Testis (tissue), 2 donors: ENCODE results near the gene STAC.

Experiments
- POLR2A ChIP-seq: fragments of 450-650 bp; IDR thresholded peaks from one replicate; pipeline ENCODE4 v1.6.1; 2017; ENCODE audit warnings: antibody characterized with exemption, mild to moderate bottlenecking, moderate library complexity
- TF ChIP-seq, protein P1 (sequence below), 3 experiments: fragments of 450-650 bp in 2 of 3; fragments of 200-600 bp in 1 of 3; sonication (generic) in 1 of 3; IDR thresholded peaks; one replicate each; pipeline ENCODE4 v1.5.1; 2016 to 2019; ENCODE audit warnings: antibody characterized with exemption in 3 of 3, mild to moderate bottlenecking in 2 of 3, moderate library complexity in 1 of 3

DNA sequence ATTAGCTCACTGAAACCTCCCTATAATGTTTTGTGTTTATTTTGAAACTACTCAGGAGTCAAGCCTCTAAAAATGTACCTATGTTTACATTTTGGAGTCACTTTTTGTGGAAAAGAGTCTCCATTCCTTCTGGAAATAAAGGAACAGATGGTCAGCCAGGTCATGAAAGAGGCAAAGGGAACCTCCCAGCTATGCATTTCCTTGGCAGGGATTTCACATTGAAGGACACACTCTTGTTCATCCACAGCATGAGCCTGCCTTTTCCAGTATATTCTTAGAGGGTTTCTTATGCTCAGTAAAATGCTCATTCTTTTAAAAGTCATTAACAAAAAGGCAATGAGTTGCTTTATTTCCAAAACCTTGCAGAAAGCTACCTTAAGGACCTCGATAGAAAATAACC, 20.8 kb downstream of the STAC start:
- TF ChIP-seq, protein P1, sequence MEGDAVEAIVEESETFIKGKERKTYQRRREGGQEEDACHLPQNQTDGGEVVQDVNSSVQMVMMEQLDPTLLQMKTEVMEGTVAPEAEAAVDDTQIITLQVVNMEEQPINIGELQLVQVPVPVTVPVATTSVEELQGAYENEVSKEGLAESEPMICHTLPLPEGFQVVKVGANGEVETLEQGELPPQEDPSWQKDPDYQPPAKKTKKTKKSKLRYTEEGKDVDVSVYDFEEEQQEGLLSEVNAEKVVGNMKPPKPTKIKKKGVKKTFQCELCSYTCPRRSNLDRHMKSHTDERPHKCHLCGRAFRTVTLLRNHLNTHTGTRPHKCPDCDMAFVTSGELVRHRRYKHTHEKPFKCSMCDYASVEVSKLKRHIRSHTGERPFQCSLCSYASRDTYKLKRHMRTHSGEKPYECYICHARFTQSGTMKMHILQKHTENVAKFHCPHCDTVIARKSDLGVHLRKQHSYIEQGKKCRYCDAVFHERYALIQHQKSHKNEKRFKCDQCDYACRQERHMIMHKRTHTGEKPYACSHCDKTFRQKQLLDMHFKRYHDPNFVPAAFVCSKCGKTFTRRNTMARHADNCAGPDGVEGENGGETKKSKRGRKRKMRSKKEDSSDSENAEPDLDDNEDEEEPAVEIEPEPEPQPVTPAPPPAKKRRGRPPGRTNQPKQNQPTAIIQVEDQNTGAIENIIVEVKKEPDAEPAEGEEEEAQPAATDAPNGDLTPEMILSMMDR (IDR thresholded peaks at IDR 0.05) = no peak
- no peak for TF ChIP-seq POLR2A
